GM18526 (cell line): Measurements from ENCODE around the gene CLDN34.

ENCODE experiments used
- POLR2A ChIP-seq: IDR thresholded peaks from 3 replicates; pipeline ENCODE4 v1.6.1; 2011; ENCODE audit not compliant: insufficient read length; ENCODE audit errors: extremely low read depth

The CLDN34 gene

DNA sequence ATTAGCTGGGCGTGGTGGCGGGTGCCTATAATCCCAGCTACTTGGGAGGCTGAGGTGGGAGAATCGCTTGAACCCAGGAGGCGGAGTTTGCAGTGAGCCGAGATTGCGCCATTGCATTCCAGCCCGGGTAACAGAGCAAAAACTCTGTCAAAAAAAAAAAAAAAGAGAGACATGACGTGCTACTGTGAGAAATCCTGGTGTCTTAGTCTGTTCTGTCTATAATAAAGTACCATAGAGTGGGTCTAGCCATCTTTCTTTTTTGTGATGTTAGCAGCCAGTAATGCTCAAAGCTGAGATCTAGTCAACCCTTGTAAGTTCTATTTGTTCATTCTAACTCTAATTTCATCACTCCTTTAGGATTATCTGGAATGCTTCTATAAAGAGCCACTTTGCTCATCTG lies 38.9 kb downstream of the CLDN34 start:
- TF ChIP-seq POLR2A = no peak

- no peak for TF ChIP-seq POLR2A
Observed at GRCh38 chrX:10006770-10007169, 39.6 kb downstream of the CLDN34 start.

- no peak for TF ChIP-seq POLR2A
Observed at GRCh38 chrX:10007621-10008020, 40.5 kb downstream of the CLDN34 start.

DNA sequence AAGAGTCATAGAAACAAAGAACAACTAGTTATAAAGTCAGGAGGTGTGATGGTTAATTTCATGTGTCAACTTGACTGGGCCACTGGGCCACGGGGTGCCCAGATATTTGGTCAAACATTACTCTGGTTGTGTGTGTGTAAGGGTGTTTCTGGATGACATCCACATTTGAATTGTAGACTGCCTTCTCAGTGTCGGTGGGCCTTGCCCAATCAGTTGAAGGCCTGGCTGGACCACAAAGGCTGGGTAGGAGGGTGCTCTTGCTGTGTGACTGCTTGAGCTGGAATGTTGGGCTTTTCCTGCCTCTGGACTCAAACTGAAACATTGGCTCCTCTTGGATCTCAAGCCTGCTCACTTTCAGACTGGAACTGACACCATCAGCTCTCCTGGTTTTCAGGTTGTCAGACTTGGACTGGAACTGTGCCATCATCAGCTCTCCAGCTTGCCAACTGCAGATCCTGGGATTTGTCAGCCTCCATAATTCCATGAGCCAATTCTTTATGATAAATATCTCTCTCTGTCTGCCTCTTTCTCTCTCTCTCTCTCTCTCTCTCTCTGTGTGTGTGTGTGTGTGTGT lies 41.4 kb downstream of the CLDN34 start:
- no peak for TF ChIP-seq POLR2A

- TF ChIP-seq POLR2A = no peak
Observed at GRCh38 chrX:10009741-10010140, 42.6 kb downstream of the CLDN34 start.

DNA sequence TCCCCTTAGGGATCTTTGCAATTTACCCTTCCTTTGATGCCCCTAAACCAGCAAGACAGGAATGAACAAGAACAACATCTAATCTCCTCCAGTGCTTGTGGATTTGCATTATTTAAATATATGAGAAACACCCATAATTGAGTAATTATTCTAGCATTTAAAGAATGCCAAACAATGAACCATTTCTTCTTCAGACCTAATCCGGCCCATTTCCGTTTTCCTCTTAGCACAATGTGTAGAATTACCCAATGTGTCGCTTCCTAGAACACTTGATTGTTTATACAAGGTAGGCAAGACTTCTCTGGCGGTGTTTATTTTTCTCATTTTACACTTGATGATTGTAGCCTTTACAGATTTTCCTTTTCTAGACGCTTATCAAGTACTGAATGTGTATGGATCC lies 43.5 kb downstream of the CLDN34 start:
- TF ChIP-seq POLR2A = no peak

DNA sequence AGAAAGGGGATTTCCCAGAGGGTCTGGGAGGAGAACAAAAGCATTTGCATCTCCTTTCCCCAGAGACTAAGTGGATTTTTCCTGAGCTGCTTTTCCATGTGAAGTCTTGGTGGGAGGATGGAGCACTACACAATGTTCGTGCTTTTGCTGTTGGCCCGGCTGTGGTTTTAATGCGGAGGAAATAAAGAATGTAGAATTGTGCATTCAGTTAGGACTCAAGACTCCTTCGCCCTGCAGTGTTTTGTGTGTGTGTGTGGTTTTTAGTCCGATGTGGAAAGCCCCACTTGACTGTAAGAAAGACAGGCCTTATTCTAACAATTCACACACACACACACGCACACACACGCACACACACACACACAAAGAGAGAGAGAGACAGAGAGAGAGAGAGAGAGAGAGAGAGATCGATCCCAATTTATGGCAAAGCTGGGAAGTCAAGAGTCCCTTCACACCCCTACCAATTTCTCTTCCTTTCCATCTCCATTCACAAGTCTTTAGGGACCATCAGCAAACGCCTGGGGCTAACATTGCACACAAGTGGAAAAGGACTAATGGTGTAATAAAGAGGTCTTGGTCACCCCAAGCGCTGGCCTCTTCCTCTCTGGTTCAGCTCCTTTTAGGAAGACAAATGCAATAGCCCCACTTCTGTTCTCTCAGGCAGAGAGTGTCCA lies 44.2 kb downstream of the CLDN34 start:
- TF ChIP-seq POLR2A = no peak

DNA sequence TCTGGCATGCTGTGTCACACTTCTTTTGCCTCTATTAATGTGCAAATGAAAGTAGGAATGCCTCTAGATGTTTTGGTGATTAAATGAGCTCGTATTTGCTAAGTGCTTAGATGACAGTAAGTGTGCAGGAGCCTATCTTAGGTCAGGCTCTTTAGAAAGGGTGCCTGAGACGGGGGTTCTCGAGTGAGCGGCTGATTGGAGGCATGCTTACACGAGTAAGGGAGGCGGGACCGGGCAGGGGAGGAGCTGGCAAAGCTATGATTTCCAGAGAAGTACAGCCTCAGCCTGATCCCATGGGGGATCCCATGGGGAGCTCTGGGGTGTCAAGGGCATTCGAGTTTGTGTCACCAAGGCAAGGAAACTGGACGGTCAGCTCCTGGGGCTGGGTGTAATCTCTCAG lies 44.8 kb downstream of the CLDN34 start:
- no peak for TF ChIP-seq POLR2A

DNA sequence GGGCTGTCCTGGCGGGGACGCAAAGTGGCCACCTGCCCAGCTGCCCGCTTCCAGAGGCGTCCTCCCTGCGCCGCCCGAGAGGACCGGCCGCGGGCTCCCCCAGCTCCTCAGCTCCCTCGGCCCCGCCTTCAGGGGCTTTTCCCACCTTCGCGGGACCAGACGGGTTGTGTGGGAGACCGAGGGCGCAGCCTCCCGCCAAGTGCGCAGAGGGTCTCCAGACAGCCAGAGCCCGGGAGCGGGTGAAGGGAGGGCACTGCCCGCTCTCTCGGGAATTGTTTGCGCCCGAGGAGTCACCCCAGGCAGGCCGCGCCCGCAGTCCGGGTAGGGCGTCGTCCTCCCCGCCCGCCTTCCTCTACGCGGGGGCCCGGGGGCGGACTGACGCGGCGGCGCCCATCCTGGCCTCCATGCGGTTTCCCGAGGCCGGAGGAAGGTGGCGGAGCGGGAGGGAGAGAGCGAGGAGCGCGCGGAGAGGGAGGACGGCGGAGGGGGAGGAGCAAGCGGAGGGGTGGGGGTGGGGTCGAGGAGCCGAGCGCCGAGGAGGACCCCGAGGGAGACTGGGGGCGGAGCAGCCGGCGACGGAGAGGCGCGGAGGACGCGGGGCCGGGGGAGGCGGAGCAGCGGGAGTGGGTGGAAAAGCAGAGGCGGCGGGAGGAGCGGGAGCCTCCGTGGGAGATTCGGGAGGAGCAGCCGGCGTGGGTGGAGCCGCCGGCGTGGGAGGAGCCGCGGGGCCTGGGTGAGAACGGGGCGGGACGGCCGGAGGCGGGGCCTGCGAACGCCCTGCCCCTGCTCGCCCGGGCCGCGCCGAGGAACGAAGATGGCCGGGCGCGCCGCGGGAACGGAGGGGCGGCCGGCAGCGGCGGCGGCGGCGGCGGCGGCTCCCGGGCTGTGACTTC lies 47.5 kb downstream of the CLDN34 start:
- TF ChIP-seq POLR2A = no peak

DNA sequence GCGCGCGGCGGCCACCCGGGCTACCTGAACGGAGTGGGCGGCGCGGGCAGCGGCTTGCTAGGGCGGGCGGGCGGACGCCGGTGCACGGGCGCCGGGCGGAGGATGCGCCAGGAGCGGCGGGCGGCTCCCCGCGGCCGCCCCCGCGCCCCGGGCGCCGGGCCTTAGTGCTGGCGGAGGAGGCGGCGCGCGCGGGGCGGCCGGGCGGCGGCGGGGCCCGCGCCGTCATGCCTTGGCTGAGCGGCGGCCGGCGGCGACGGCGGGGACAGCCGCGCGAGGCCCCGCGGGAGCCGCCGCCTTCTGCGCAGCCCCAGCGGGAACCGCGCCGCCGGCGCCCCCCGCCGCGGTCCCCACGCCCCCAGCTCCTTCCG lies 48.2 kb downstream of the CLDN34 start:
- TF ChIP-seq POLR2A = no peak

- TF ChIP-seq POLR2A = no peak
Observed at GRCh38 chrX:10015723-10016518, 48.8 kb downstream of the CLDN34 start.

- TF ChIP-seq POLR2A = no peak
Observed at GRCh38 chrX:10016519-10017132, 49.5 kb downstream of the CLDN34 start.

GRCh38 chrX:10017872-10018271 lies 50.7 kb downstream of the CLDN34 start:
- TF ChIP-seq POLR2A = no peak
